ENCODE data around the gene RPP30.

RPP30 gene

DNA sequence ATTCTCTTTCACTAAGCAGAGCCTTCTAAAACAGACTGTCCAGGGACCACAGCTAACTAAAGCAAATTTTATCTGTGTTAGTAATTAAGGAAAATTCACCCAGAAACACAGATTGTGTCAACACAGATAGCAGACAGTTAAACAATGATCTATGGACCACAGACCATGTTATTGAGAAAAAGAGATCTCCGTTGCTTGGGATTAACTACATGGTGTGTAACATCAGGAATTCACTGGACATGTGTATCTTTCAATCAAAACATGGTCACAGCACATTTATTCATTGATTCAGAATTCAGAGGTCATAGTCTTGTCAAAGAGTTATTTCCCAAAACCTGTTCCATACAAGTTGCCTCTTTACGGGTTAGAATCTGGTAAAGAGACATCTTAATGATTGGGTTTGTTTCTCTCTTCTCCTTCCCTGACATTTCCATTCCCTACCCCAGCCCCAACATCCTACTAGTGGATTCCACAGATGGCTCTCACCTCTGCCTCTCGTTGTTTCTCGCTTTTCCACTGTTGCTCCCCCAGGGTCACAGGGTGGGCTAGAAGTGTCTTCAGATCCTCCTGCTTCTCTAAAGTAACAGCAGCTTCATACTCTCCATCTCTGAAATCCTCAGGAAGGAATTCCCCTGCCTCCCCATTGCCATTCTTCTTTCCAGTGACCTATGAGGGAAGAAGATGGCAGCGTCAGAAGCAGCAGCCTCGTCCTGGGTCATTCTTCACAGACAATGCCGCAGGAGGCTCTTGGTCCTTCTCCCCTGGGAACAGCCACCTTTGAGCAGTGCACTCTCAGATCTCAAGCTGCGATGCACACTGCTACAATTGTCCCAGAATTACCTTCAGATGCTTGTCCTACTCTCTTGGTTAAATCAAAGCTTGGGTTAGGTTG is 48.2 kb downstream of the RPP30 start:
- TF ChIP-seq, protein P1, sequence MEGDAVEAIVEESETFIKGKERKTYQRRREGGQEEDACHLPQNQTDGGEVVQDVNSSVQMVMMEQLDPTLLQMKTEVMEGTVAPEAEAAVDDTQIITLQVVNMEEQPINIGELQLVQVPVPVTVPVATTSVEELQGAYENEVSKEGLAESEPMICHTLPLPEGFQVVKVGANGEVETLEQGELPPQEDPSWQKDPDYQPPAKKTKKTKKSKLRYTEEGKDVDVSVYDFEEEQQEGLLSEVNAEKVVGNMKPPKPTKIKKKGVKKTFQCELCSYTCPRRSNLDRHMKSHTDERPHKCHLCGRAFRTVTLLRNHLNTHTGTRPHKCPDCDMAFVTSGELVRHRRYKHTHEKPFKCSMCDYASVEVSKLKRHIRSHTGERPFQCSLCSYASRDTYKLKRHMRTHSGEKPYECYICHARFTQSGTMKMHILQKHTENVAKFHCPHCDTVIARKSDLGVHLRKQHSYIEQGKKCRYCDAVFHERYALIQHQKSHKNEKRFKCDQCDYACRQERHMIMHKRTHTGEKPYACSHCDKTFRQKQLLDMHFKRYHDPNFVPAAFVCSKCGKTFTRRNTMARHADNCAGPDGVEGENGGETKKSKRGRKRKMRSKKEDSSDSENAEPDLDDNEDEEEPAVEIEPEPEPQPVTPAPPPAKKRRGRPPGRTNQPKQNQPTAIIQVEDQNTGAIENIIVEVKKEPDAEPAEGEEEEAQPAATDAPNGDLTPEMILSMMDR (IDR thresholded peaks at IDR 0.05), result no peak

GRCh38 chr10:90920986-90921666 is 49.4 kb downstream of the RPP30 start, which contains the start of gene ANKRD1:
ANKRD1 (minus strand) TSS chr10:90921087; CDS start chr10:90921027, 60 bp downstream.
- TF ChIP-seq, protein P1 (IDR thresholded peaks at IDR 0.05), result no peak

- TF ChIP-seq, protein P1 (IDR thresholded peaks at IDR 0.05), result no peak
These were observed 50.1 kb downstream of the RPP30 start for GRCh38 chr10:90921906-90922305.

DNA sequence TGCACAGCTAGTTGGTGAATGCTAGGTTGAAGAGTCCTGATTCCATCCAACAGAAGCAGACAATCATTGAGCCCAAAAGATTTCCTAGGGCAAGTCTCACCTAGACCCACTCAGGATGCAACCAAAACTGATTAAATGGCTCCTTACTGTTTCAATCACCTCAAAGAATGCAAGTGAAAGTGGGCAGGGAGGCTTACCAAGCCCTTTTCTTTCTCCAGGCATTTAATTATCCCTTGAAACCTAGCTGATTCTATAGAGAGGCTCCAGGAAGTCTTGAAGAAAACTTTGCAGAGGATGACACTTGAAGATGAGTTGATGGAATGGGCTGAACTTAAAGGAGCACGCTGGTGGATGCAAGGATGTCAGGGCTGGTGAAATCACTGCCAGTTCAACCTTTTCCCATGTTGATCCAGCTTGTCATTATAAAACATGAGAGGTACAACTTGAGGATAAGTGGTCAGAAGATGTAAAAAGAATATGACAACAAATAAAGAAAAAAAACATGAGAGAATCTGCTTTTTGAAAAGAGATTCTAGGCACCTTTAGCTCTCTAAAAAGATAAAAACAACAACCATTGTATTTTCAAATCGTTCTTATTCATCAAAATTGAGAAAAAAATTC is 51.4 kb downstream of the RPP30 start:
- TF ChIP-seq, protein P1 (IDR thresholded peaks at IDR 0.05), result no peak

DNA sequence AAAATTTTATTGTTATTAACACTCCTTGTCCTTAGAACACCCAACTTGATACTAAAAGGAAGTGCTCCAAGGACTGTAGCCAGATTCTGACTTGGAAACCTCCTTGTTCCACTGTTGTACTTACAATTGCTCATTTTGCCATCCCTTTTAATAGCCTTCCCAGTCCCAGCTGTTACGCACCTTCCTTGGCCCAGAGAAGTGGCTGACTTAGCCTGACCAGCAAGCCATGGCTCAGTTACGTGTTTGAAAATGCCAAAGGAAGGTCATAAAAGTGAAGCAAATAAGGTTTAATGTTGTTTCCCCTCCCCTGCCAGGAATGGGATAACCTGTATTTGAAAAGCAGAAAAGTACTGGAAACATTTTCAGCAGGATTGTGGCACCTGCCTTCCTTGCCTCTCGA is 52.8 kb downstream of the RPP30 start:
- TF ChIP-seq, protein P1 (IDR thresholded peaks at IDR 0.05), result no peak

DNA sequence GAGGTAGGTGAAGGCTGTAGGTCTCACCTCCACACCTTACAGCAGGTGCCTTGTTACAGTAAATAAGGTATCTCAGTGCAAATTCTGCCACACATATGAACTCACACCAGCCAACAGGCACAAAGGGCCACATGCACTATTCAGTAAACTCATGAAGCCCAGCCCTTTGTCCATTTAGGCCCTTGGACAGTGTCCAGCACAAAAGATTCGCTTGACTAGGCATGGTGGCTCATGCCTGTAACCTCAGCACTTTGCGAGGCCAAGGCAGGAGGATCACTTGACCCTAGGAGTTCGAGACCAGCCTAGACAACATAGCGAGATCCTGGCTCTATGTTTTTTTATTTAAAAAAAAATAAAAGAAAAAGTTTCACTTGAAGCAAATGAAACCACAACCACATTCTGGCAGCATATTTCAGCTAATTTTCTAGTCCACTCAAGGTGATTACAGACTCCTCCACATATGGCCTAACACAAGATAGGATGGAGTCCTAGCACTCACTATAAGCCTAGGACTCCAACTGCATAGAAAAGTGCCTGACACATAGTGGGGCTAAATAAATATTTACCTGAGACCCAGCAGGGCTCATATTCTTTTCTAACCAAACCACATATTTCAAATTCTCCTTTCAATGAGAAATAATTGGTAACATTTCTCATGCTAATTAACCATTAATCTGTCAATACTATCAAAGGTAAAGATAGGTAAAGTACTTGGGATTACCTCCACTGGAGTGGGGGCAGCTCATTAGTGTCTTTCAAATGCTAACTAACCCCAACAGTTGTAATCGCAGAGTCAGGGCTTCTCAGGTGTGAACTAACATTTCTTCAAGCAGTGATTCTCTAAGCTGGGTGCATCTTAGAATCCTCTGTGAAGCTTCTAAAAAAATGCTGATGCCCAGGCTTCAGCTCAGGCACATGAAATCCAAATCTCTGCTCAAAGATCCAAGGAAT is 53.6 kb downstream of the RPP30 start:
- TF ChIP-seq, protein P1 (IDR thresholded peaks at IDR 0.05), result no peak

Measured in LNCAP (cell line).